ENCODE measurements around the gene USP54.
"Not testable (repeated sequence)": the region's sequence is repeated elsewhere in the genome, so short reads cannot be mapped to it uniquely, and the experiment has no call there.

USP54 gene, protein sequence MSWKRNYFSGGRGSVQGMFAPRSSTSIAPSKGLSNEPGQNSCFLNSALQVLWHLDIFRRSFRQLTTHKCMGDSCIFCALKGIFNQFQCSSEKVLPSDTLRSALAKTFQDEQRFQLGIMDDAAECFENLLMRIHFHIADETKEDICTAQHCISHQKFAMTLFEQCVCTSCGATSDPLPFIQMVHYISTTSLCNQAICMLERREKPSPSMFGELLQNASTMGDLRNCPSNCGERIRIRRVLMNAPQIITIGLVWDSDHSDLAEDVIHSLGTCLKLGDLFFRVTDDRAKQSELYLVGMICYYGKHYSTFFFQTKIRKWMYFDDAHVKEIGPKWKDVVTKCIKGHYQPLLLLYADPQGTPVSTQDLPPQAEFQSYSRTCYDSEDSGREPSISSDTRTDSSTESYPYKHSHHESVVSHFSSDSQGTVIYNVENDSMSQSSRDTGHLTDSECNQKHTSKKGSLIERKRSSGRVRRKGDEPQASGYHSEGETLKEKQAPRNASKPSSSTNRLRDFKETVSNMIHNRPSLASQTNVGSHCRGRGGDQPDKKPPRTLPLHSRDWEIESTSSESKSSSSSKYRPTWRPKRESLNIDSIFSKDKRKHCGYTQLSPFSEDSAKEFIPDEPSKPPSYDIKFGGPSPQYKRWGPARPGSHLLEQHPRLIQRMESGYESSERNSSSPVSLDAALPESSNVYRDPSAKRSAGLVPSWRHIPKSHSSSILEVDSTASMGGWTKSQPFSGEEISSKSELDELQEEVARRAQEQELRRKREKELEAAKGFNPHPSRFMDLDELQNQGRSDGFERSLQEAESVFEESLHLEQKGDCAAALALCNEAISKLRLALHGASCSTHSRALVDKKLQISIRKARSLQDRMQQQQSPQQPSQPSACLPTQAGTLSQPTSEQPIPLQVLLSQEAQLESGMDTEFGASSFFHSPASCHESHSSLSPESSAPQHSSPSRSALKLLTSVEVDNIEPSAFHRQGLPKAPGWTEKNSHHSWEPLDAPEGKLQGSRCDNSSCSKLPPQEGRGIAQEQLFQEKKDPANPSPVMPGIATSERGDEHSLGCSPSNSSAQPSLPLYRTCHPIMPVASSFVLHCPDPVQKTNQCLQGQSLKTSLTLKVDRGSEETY (N-terminal part only)

DNA sequence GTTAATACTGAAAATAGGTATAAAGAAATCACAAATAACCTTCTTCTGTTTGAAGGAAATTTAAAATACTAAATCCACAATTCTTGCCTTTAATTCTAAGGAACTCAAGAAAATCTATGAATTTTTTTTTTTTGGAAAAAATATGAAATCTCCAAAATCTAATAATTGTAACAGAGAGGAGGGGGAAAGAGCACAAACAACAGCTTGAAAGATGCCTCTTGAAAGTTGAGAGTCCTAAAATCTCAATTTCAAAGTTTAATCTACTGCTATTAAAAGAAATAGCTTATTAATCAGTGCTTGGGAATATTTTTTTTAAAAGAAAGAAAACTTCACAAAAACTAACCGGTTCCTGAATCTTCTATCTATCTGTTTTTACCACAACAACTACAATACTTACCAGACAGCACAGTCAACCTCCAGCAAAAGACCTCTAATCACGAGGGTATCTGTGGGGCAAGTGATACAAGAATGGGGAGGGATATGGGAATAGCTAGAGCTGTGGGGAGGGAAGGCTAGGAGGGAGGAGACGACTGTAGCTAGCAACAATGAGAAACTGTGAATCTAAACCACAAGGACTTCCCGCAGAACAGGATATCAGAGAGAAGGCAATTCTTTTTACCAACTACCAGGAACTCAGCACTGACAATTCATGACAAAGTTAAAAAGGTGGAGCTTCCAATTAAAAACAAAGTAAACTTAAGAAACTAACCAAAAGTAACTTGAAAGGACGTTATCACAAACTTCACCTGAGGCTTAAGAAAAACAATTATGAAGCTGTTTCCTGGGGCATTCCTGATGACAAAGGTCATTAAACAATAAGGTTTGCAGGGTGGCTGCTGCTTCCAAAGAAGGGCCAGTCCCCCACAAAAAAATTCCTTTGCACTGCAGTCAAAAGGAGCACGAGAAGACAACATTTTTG, at the start of gene USP54:
TSS of gene USP54 (minus strand) at position 462 of the 919 bp plus-strand sequence. CDS start 15,684 bp downstream, outside the sequence.
- peak; percentile 35 for DNase-seq (ENCODE audit: low spot score)

GRCh38 chr10:73639286-73639685, 48.1 kb upstream of the USP54 start:
- no peak for DNase-seq (ENCODE audit: low spot score)

GRCh38 chr10:73635781-73636180, 44.6 kb upstream of the USP54 start:
- DNase-seq (ENCODE audit: low spot score): no peak

DNA sequence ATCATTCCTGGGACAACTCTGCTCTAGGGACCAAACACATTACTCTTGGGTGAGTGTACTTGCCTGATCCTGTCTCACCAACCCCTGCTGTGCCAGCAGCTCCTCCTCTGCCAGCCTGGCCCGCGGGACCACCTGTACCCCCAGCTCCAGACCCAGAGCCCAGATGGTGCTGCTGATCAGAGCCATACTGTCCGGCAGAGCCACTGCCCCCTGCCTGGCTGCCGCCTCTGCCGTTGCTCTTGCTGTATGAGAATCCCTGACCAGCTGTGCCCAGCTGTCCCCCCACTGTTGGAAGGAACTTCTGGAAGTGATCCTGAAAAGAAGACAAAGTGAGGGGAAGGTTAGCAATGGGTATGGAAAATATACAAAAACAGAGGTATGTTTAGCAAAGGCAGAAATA, 43.3 kb upstream of the USP54 start:
- no peak for DNase-seq (ENCODE audit: low spot score)

- DNase-seq (ENCODE audit: low spot score): no peak
Observed at GRCh38 chr10:73629165-73629564, 38.0 kb upstream of the USP54 start.

- no peak for DNase-seq (ENCODE audit: low spot score)
Observed at GRCh38 chr10:73628405-73628804, 37.3 kb upstream of the USP54 start.

DNA sequence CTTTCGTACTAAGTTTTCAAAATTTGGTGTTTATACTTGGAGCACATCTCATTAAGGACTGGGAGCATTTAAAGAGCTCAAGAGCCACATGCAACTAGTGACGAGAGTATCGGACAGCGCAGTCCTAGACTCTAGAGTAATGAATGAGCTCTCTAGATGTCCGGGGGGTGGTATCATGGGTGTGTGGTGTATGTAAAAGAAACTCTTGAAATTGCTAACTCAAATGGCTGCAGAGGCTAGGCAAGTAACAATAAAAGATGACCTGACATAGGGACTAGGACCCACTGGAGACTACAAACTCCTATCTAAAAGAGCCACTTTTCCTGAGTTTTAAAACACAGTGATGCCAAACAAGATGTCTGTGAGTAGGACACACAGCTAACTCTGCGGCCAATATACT, 36.2 kb upstream of the USP54 start:
- no peak for DNase-seq (ENCODE audit: low spot score)

- peak; percentile 93 for DNase-seq (ENCODE audit: low spot score)
Observed at GRCh38 chr10:73625884-73626752, 35.0 kb upstream of the USP54 start.

GRCh38 chr10:73625004-73625883, 34.1 kb upstream of the USP54 start:
- peak; percentile 4 for DNase-seq (ENCODE audit: low spot score)

GRCh38 chr10:73623056-73623455, 31.9 kb upstream of the USP54 start:
- no peak for DNase-seq (ENCODE audit: low spot score)

DNA sequence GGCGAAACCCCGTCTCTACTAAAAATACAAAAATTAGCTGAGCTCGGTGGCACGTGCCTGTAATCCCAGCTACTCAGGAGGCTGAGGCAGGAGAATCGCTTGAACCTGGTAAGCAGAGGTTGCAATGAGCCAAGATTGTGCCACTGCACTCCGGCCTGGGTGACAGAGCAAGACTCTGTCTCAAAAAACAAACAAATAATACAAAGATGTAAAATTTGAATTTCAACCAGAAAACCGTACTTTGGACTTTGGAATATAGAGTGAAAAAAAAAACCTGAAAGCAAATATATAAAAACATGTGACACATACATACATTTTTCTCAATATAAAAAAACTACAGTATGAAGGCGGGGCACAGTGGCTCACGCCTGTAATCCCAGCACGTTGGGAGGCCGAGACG, 29.8 kb upstream of the USP54 start:
- not testable (repeated sequence) for DNase-seq (ENCODE audit: low spot score)

GRCh38 chr10:73617143-73617542, 26.0 kb upstream of the USP54 start:
- not testable (repeated sequence) for DNase-seq (ENCODE audit: low spot score)

GRCh38 chr10:73614720-73615119, 23.6 kb upstream of the USP54 start:
- no peak for DNase-seq (ENCODE audit: low spot score)

- no peak for DNase-seq (ENCODE audit: low spot score)
Observed at GRCh38 chr10:73609116-73609515, 18.0 kb upstream of the USP54 start.

GRCh38 chr10:73601486-73601921, 10.4 kb upstream of the USP54 start:
- no peak for DNase-seq (ENCODE audit: low spot score)

DNA sequence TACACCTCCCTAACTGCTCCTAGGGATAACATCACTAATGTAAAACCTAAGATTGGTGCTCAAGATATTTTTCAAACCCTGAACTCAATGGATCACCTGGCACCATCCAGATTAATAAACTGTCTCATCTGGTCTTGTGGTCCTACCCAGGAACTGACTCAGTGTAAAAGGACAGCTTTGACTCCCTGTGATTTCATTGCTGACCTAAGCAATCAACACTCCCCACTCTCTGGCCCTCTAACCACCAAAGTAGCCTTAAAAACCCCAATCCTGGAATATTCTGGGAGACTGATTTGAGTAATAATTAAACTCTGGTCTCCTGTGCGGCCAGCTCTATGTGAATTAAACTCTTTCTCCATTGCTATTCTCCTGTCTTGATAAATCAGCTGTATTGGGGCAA, 6.2 kb upstream of the USP54 start:
- no peak for DNase-seq (ENCODE audit: low spot score)

GRCh38 chr10:73593812-73594211, 2.7 kb upstream of the USP54 start:
- DNase-seq (ENCODE audit: low spot score): no peak

- no peak for DNase-seq (ENCODE audit: low spot score)
Observed at GRCh38 chr10:73593110-73593509, 2.0 kb upstream of the USP54 start.

DNA sequence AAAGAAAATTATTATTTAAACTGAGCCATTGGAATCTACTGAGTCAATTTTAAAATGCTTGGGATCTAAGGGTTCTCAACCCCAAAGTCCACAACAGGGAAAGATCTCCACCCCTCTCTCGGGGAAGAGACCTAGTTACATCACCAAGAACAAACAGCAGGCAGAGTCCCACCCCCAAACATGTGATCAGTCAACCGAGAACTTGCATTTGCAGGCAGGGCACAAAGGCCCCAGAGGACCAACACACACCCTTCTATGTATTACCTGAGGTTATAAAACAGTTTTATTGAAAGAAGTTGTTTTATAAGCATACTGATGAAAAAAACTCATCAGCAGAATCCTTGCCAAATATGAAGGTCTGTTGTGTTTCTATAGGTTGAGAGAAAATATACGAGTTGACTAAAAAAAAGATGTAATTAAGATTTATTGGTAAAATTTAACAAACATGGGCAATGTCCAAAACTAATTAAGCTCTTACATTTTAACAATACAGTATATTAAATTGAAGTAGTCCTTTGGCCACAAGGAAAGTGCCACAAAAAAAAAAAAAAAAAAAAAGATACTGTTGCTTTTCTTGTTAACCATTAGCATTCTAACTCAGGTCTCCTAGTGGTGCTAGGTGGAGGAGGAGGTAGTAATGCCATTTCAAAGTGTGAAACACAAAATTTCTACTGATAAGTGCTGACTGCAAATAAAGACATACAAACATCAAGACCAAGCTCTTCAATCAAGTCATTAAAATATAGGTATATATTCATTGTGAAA, 975 bp upstream of the USP54 start:
- DNase-seq (ENCODE audit: low spot score): peak; percentile 20
